Common myeloid progenitor, CD34-positive (primary cell): Measurements from ENCODE around the gene PNO1.
A peak's percentile ranks its signal among the peaks of the same experiment; 100 is the strongest.

Experiments used
- CTCF ChIA-PET: fragments of 350-600 bp; sonication (Branson Sonifier 250); formaldehyde crosslinking; loops from one replicate; lab custom pipeline; 2021; ENCODE audit warnings: antibody characterized with exemption; lab: Charles Lee
- POLR2A ChIA-PET: fragments of 350-600 bp; sonication (Branson Sonifier 250); formaldehyde crosslinking; loops from one replicate; lab custom pipeline; 2021; ENCODE audit warnings: antibody characterized with exemption; lab: Charles Lee
- DNase-seq, 3 donors: peaks; one replicate each; pipeline versions ENCODE4 v3.0.0 to v3.0.0-alpha.2; 2013
- H3K27ac ChIP-seq, 2 experiments: 1 replicate in 1 of 2; 2 replicates in 1 of 2; pipeline ENCODE4 v1.7.0; 2013; ENCODE audit warnings: inconsistent platforms in 2 of 2, low read length in 2 of 2, mild to moderate bottlenecking in 2 of 2, low read depth in 1 of 2, moderate library complexity in 1 of 2; ENCODE audit not compliant: severe bottlenecking in 2 of 2, insufficient read depth in 1 of 2, poor library complexity in 1 of 2
- H3K27me3 ChIP-seq, 5 experiments: replicated peaks in 2 of 5; 1 replicate in 3 of 5; 2 replicates in 2 of 5; pipeline versions ENCODE4 v1.6.1 to v1.7.0; 2013; ENCODE audit warnings: low read length in 4 of 5, mild to moderate bottlenecking in 2 of 5, moderate library complexity in 2 of 5, inconsistent platforms in 1 of 5; ENCODE audit not compliant: insufficient read depth in 5 of 5, control insufficient read depth in 4 of 5
- H3K36me3 ChIP-seq, 4 experiments: 1 replicate in 2 of 4; 2 replicates in 2 of 4; pipeline versions ENCODE4 v1.6.1 to v1.7.0; 2013; ENCODE audit warnings: low read length in 3 of 4, control low read depth in 1 of 4, mild to moderate bottlenecking in 1 of 4; ENCODE audit not compliant: control insufficient read depth in 4 of 4, insufficient read depth in 4 of 4
- H3K4me1 ChIP-seq, 4 experiments: 1 replicate in 3 of 4; 2 replicates in 1 of 4; pipeline versions ENCODE4 v1.6.1 to v1.7.1; 2013; ENCODE audit warnings: low read length in 3 of 4, mild to moderate bottlenecking in 3 of 4, control low read depth in 1 of 4, inconsistent platforms in 1 of 4, moderate library complexity in 1 of 4; ENCODE audit not compliant: control insufficient read depth in 4 of 4, insufficient read depth in 4 of 4; ENCODE audit errors: control extremely low read depth in 1 of 4
- H3K4me3 ChIP-seq, 7 experiments: 1 replicate in 4 of 7; 2 replicates in 3 of 7; pipeline versions ENCODE4 v1.5.1 to v1.7.0; 2013; ENCODE audit warnings: mild to moderate bottlenecking in 7 of 7, low read length in 6 of 7, moderate library complexity in 6 of 7, inconsistent platforms in 2 of 7, low read depth in 2 of 7, control low read depth in 1 of 7; ENCODE audit not compliant: insufficient read depth in 4 of 7, control insufficient read depth in 1 of 7; ENCODE audit errors: extremely low read depth in 1 of 7
- H3K9me3 ChIP-seq, 5 experiments: 1 replicate in 4 of 5; 2 replicates in 1 of 5; pipeline versions ENCODE4 v1.6.1 to v1.7.1; 2013; ENCODE audit warnings: low read length in 4 of 5, mild to moderate bottlenecking in 2 of 5, inconsistent platforms in 1 of 5, low read depth in 1 of 5, moderate library complexity in 1 of 5; ENCODE audit not compliant: control insufficient read depth in 4 of 5, insufficient read depth in 2 of 5; ENCODE audit errors: control extremely low read depth in 1 of 5
- WGBS: methylation state at CpG from one replicate; pipeline ENCODE4 v1.1.5; 2013; ENCODE audit not compliant: insufficient coverage; 5-methylcytosine and 5-hydroxymethylcytosine counted together

The PNO1 gene

GRCh38 chr2:68121873-68122679 lies 35.6 kb upstream of the PNO1 start:
- H3K4me1 ChIP-seq, result peaks cover 0 to 12% (median 3%) of the 10 kb centered on the region in 4 experiments
- DNase-seq, result peak; percentile 71 to 81 (median 80)
- H3K27ac ChIP-seq, result no peak overlapping the region
- no peaks in the 10 kb centered on the region for H3K9me3 ChIP-seq
- ChIA-PET CTCF (interaction anchor here (0.8 to 6.2 kb wide), 31 partner anchors 9 to 337 kb away, joined by 3 to 71 read pairs (median 4); no protein-coding TSS in a partner anchor), POLR2A (no interaction called here)
- H3K4me3 ChIP-seq, result peak overlapping the region in 2 of 7 experiments; percentile 39 to 40
- 39% methylated on average over 10 of the region's 16 CpGs for WGBS
- H3K36me3 ChIP-seq, result no peaks in the 10 kb centered on the region
- H3K27me3 ChIP-seq, result no peaks in the 10 kb centered on the region

DNA sequence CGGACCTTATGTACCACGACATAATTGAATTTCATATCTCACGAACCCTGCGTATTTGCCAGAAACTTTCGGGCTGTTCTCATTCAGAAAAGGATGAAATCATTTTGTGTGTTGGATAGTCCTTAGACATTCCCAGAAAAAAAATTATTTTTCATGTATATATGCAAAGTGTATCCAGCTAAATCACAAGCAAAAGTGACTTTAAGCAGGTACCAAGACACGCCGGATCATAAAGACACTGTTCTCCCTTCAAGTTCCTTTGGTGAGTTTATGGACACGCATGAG lies 35.1 kb upstream of the PNO1 start:
- ChIA-PET CTCF (interaction anchor here (0.8 to 6.2 kb wide), 28 partner anchors 9 to 336 kb away, joined by 3 to 71 read pairs (median 4); no protein-coding TSS in a partner anchor), POLR2A (no interaction called here)
- peak overlapping the region in 2 of 7 experiments; percentile 39 to 40 for H3K4me3 ChIP-seq
- H3K27ac ChIP-seq, result no peak overlapping the region
- H3K9me3 ChIP-seq, result no peaks in the 10 kb centered on the region
- no peaks in the 10 kb centered on the region for H3K27me3 ChIP-seq
- no peaks in the 10 kb centered on the region for H3K36me3 ChIP-seq
- peaks cover 0 to 14% (median 3%) of the 10 kb centered on the region in 4 experiments for H3K4me1 ChIP-seq
- 89% methylated on average over 2 of the region's 8 CpGs for WGBS
- no peak for DNase-seq

- Histone ChIP-seq H3K36me3 (no peaks in the 10 kb centered on the region), H3K9me3 (no peaks in the 10 kb centered on the region), H3K4me1 (peaks cover 0 to 22% (median 3%) of the 10 kb centered on the region in 4 experiments), H3K27ac (no peak overlapping the region), H3K4me3 (no peak overlapping the region), H3K27me3 (no peaks in the 10 kb centered on the region)
- DNase-seq, result no peak
- WGBS, result 83% methylated on average over 1 of the region's 2 CpGs
- POLR2A ChIA-PET, result no interaction called here
- CTCF ChIA-PET, result interaction anchor here (0.6 to 6.2 kb wide), 7 partner anchors 19 to 316 kb away, joined by 3 to 71 read pairs (median 4); no protein-coding TSS in a partner anchor
These were observed 33.4 kb upstream of the PNO1 start for GRCh38 chr2:68124321-68124720.

DNA sequence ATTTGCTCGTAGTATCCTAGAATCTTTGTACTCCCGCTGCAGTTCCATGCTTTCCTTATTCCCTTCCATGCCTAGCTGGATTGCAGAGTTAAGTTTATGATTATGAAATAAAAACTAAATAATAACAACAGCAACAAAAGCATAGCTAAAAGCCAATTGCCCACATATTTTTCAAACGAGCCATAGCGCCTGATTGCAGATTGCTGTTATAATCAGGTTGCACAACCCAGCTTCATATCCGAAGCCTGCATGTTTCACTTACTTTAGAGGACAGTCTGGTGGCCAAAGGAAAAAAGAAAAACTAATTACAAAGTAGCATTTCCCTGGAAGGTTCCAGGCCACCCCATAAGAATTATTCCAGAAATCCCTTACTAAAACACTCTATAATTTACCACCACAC lies 31.9 kb upstream of the PNO1 start:
- POLR2A ChIA-PET, result interaction anchor here (0.5 kb wide), 1 partner anchor 1473 kb away, joined by 3 read pairs; no protein-coding TSS in a partner anchor
- Histone ChIP-seq H3K4me3 (no peak overlapping the region), H3K27me3 (no peaks in the 10 kb centered on the region), H3K4me1 (peaks cover 0 to 22% (median 3%) of the 10 kb centered on the region in 4 experiments), H3K9me3 (no peaks in the 10 kb centered on the region), H3K27ac (no peak overlapping the region), H3K36me3 (peaks cover 0 to 2% (median 0%) of the 10 kb centered on the region in 4 experiments)
- CTCF ChIA-PET, result interaction anchor here (1.6 to 6.2 kb wide), 3 partner anchors 59 to 232 kb away, joined by 4 to 52 read pairs (median 8); no protein-coding TSS in a partner anchor
- DNase-seq, result no peak
- WGBS, result 80% methylated on average over 2 of the region's 5 CpGs

GRCh38 chr2:68126561-68126960 lies 31.1 kb upstream of the PNO1 start:
- Histone ChIP-seq H3K9me3 (no peaks in the 10 kb centered on the region), H3K36me3 (peaks cover 0 to 4% (median 1%) of the 10 kb centered on the region in 4 experiments), H3K27me3 (no peaks in the 10 kb centered on the region), H3K27ac (no peak overlapping the region), H3K4me3 (no peak overlapping the region), H3K4me1 (peaks cover 0 to 18% (median 2%) of the 10 kb centered on the region in 4 experiments)
- peak in 2 of 3 donors; percentile 23 to 43 for DNase-seq
- 100% methylated on average over 1 of the region's 2 CpGs for WGBS
- POLR2A ChIA-PET, result no interaction called here
- CTCF ChIA-PET, result interaction anchor here (1.1 to 6.2 kb wide), 3 partner anchors 58 to 165 kb away, joined by 3 to 52 read pairs (median 4); no protein-coding TSS in a partner anchor

DNA sequence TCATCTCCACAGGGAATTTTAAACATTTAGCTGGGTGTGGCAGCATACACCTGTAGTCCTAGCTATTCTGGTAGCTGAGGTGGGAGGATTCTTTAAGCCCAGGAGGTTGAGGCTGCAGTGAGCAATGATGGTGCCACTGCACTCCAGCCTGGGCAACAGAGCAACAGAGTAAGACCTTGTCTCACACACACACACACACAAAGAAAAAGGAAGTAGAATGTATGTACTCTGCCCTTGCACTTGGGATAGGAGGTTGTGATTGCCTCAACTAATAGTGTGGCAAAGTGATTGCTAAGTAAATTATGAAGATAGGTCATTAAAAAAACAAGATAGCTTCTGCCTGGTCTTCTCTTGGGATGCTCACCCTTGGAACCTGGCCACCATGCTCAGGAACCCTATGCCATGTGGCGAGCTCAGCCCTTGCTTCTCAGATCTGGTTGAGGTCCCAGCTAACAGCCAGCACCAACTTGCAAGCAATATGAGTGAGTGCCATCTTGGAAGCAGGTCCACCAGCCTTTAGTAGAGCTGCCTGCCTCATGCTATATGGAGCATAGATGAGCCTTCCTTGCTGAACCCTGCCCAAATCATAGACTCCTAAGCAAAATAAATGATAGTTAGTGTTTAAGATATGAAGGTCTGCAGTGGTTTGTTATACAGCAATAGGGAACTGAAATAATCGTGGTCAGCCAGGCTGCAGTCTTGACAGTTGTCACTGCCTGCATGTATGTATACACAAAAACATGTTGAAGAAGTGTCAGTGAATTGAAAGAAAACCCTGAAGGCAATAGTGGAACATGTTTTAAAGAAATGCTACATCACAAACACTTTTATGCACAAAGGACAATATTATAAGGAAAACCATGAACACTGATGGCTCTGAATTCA lies 30.1 kb upstream of the PNO1 start:
- Histone ChIP-seq H3K27me3 (no peaks in the 10 kb centered on the region), H3K4me1 (peaks cover 0 to 12% (median 0%) of the 10 kb centered on the region in 4 experiments), H3K36me3 (peaks cover 0 to 4% (median 1%) of the 10 kb centered on the region in 4 experiments), H3K27ac (no peak overlapping the region), H3K4me3 (no peak overlapping the region), H3K9me3 (no peaks in the 10 kb centered on the region)
- DNase-seq, result peak in 2 of 3 donors; percentile 41 to 62
- POLR2A ChIA-PET, result no interaction called here
- WGBS, result 83% methylated on average over 2 of the region's 2 CpGs
- CTCF ChIA-PET, result interaction anchor here (1.1 kb wide), 1 partner anchor 164 kb away, joined by 3 read pairs; no protein-coding TSS in a partner anchor
